DOHH2 (cell line): ENCODE results near the gene SLC41A1.

Source experiments
- EZH2phosphoT487 ChIP-seq: fragments of 200-600 bp; sonication (generic); IDR thresholded peaks from 2 replicates; pipeline ENCODE4 v1.6.1; 2017; ENCODE audit warnings: borderline replicate concordance, mild to moderate bottlenecking, antibody characterized with exemption, low read length, moderate library complexity, mixed read lengths
- TF ChIP-seq, protein P1 (sequence below): fragments of 200-600 bp; sonication (generic); IDR thresholded peaks from one replicate; pipeline ENCODE4 v1.5.1; 2014; ENCODE audit warnings: antibody characterized with exemption, mild to moderate bottlenecking, low read depth, low read length; ENCODE audit not compliant: poor library complexity, severe bottlenecking

DNA sequence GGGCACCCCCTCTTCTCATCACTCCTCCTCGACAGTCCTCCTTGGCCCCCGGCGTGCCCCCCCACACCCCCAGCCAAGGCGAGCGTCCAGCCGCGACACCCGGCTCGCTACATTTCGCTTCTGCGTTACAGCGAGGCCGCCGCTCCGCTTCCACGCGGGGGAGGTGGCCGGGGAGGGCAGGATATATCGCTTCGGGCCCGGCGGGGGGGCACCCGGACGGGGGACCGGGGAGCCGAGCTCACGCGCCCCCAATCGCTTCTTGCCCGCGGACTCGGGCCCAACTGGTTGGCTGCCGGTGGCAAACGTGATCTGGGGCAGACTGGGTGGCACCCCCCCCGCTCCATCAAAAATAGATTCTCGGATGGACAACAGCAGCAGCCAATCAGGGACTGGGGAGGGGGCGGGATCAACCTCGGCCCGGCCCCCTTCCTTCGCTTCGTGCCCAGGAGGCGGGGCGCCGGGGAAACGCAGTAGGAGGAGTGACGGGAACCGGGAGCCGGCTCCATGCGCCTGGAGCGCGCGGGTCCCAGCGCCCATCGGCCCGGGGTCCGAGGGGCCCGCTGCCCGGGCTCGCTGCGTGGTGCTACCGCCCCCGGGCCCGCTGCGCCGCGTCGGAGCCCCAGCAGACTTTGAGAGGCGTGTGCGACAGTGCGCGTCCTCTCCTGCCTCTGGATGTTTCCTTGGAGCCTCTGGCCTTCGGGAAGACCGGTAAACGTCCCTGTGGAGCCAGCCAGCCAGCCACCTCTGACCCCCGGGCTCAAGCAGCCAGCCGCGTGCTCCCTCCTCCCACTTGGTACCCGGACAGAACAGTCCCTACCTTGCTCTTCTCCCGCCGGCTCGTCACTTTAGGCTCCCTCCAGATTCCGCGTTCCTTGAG is at the start of gene SLC41A1:
- TF ChIP-seq, protein P1, sequence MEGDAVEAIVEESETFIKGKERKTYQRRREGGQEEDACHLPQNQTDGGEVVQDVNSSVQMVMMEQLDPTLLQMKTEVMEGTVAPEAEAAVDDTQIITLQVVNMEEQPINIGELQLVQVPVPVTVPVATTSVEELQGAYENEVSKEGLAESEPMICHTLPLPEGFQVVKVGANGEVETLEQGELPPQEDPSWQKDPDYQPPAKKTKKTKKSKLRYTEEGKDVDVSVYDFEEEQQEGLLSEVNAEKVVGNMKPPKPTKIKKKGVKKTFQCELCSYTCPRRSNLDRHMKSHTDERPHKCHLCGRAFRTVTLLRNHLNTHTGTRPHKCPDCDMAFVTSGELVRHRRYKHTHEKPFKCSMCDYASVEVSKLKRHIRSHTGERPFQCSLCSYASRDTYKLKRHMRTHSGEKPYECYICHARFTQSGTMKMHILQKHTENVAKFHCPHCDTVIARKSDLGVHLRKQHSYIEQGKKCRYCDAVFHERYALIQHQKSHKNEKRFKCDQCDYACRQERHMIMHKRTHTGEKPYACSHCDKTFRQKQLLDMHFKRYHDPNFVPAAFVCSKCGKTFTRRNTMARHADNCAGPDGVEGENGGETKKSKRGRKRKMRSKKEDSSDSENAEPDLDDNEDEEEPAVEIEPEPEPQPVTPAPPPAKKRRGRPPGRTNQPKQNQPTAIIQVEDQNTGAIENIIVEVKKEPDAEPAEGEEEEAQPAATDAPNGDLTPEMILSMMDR = no peak
- no peak for TF ChIP-seq EZH2phosphoT487
